Spinal cord (tissue), 10 donors: ENCODE results near the gene UQCR11. TPM values are rescaled to one million over a fixed set of nuclear protein-coding genes. Genes with fewer than 3 reads are reported as not detected.

Source experiments
- DNase-seq, 6 donors: peaks; one replicate each; pipeline versions ENCODE4 v3.0.0 to v3.0.0-alpha.2; 2013 to 2015; ENCODE audit warnings: low spot score in 6 of 6, low read depth in 4 of 6
- H3K27ac ChIP-seq: one replicate; pipeline ENCODE4 v1.5.1; 2013; ENCODE audit warnings: low read depth, low read length, control low read depth
- H3K27me3 ChIP-seq: one replicate; pipeline ENCODE4 v1.6.1; 2013; ENCODE audit warnings: low read length; ENCODE audit not compliant: control insufficient read depth, insufficient read depth
- H3K36me3 ChIP-seq: one replicate; pipeline ENCODE4 v1.6.1; 2013; ENCODE audit warnings: low read length; ENCODE audit not compliant: control insufficient read depth, insufficient read depth
- H3K4me1 ChIP-seq: one replicate; pipeline ENCODE4 v1.6.1; 2013; ENCODE audit warnings: low read length; ENCODE audit not compliant: control insufficient read depth, insufficient read depth
- H3K4me3 ChIP-seq: one replicate; pipeline ENCODE4 v1.5.1; 2013; ENCODE audit warnings: low read depth, low read length, control low read depth
- H3K9me3 ChIP-seq: one replicate; pipeline ENCODE4 v1.6.1; 2013; ENCODE audit warnings: low read length; ENCODE audit not compliant: control insufficient read depth, insufficient read depth
- WGBS: methylation state at CpG from one replicate; pipeline ENCODE4 v1.1.5; 2013; ENCODE audit warnings: missing lambda C conversion rate; ENCODE audit not compliant: insufficient coverage; 5-methylcytosine and 5-hydroxymethylcytosine counted together
- polyA plus RNA-seq, 2 donors: library from polyadenylated mRNA; unstranded; fragments of 120-200 nt; gene quantifications; one replicate each; pipeline ENCODE4 v1.2.1, GENCODE V29; 2013; ENCODE audit not compliant: insufficient read length in 2 of 2
- total RNA-seq, 2 donors: library from RNA; depleted of rRNA in 1 of 2; stranded (reverse); fragments of 120-200 nt in 1 of 2; fragments of >200 nt in 1 of 2; gene quantifications; one replicate each; pipeline versions ENCODE4 v1.2.3 to v1.2.4, GENCODE V29; 2013 to 2014
- donor health status: healthy.

The UQCR11 gene
- total and polyA plus RNA-seq, 4 donors: 60.4 to 203 (median 184) TPM

- Histone ChIP-seq H3K4me3 (no peak overlapping the region), H3K9me3 (no peaks in the 10 kb centered on the region), H3K36me3 (peaks cover 99% of the 10 kb centered on the region), H3K27me3 (no peaks in the 10 kb centered on the region), H3K27ac (no peak overlapping the region), H3K4me1 (no peaks in the 10 kb centered on the region)
- no peak for DNase-seq
- WGBS: 93% methylated on average over 20 of the region's 20 CpGs
Measured at GRCh38 chr19:1580382-1580781, 24.9 kb downstream of the UQCR11 start.

- Histone ChIP-seq H3K4me3 (no peak overlapping the region), H3K36me3 (peaks cover 99% of the 10 kb centered on the region), H3K4me1 (no peaks in the 10 kb centered on the region), H3K9me3 (no peaks in the 10 kb centered on the region), H3K27ac (no peak overlapping the region), H3K27me3 (no peaks in the 10 kb centered on the region)
- DNase-seq: no peak
- 97% methylated on average over 20 of the region's 20 CpGs for WGBS
Measured at GRCh38 chr19:1579222-1579621, 26.0 kb downstream of the UQCR11 start.

GRCh38 chr19:1577929-1578618 lies 27.2 kb downstream of the UQCR11 start:
- H3K27ac ChIP-seq: no peak overlapping the region
- H3K9me3 ChIP-seq: no peaks in the 10 kb centered on the region
- H3K36me3 ChIP-seq: peaks cover 91% of the 10 kb centered on the region
- no peaks in the 10 kb centered on the region for H3K27me3 ChIP-seq
- H3K4me3 ChIP-seq: no peak overlapping the region
- H3K4me1 ChIP-seq: no peaks in the 10 kb centered on the region
- DNase-seq: no peak
- WGBS: 88% methylated on average over 46 of the region's 49 CpGs

- DNase-seq: no peak
- H3K27me3 ChIP-seq: no peaks in the 10 kb centered on the region
- peaks cover 84% of the 10 kb centered on the region for H3K36me3 ChIP-seq
- no peaks in the 10 kb centered on the region for H3K9me3 ChIP-seq
- H3K27ac ChIP-seq: no peak overlapping the region
- 84% methylated on average over 39 of the region's 41 CpGs for WGBS
- H3K4me1 ChIP-seq: no peaks in the 10 kb centered on the region
- no peak overlapping the region for H3K4me3 ChIP-seq
Measured at GRCh38 chr19:1577090-1577928, 28.0 kb downstream of the UQCR11 start.

GRCh38 chr19:1576242-1577089 lies 28.8 kb downstream of the UQCR11 start:
- no peak for DNase-seq
- no peak overlapping the region for H3K27ac ChIP-seq
- WGBS: 84% methylated on average over 30 of the region's 30 CpGs

GRCh38 chr19:1575323-1576241 lies 29.7 kb downstream of the UQCR11 start:
- 89% methylated on average over 19 of the region's 22 CpGs for WGBS

More at GRCh38 chr19:1576242-1577089, 28.8 kb downstream of the UQCR11 start:
- no peaks in the 10 kb centered on the region for H3K9me3 ChIP-seq
- no peaks in the 10 kb centered on the region for H3K27me3 ChIP-seq
- H3K4me3 ChIP-seq: no peak overlapping the region
- H3K36me3 ChIP-seq: peaks cover 75% of the 10 kb centered on the region
- no peaks in the 10 kb centered on the region for H3K4me1 ChIP-seq

GRCh38 chr19:1574354-1575136 lies 30.7 kb downstream of the UQCR11 start:
- Histone ChIP-seq H3K27me3 (no peaks in the 10 kb centered on the region), H3K4me1 (peaks cover 3% of the 10 kb centered on the region), H3K27ac (no peak overlapping the region), H3K9me3 (no peaks in the 10 kb centered on the region), H3K36me3 (peaks cover 58% of the 10 kb centered on the region), H3K4me3 (no peak overlapping the region)
- DNase-seq: no peak
- 91% methylated on average over 34 of the region's 34 CpGs for WGBS

More at GRCh38 chr19:1575323-1576241, 29.7 kb downstream of the UQCR11 start:
- Histone ChIP-seq H3K9me3 (no peaks in the 10 kb centered on the region), H3K27me3 (no peaks in the 10 kb centered on the region), H3K27ac (no peak overlapping the region), H3K36me3 (peaks cover 69% of the 10 kb centered on the region), H3K4me1 (peaks cover 3% of the 10 kb centered on the region), H3K4me3 (no peak overlapping the region)
- DNase-seq: no peak

- Histone ChIP-seq H3K4me3 (no peak overlapping the region), H3K27me3 (no peaks in the 10 kb centered on the region), H3K9me3 (no peaks in the 10 kb centered on the region), H3K4me1 (peaks cover 11% of the 10 kb centered on the region), H3K36me3 (peaks cover 43% of the 10 kb centered on the region), H3K27ac (no peak overlapping the region)
- DNase-seq: no peak
- WGBS: 91% methylated on average over 8 of the region's 9 CpGs
Measured at GRCh38 chr19:1572795-1573194, 32.5 kb downstream of the UQCR11 start.
